Liver (tissue), 9 donors: ENCODE measurements around the gene RAET1E. TPM values are rescaled to one million over a fixed set of nuclear protein-coding genes. Genes with fewer than 3 reads are reported as not detected.
A peak's percentile ranks its signal among the peaks of the same experiment; 100 is the strongest.
"Not testable (repeated sequence)": the region's sequence is repeated elsewhere in the genome, so short reads cannot be mapped to it uniquely, and the experiment has no call there.

Source experiments
- DNase-seq: peaks from one replicate; pipeline ENCODE4 v3.0.0-alpha.2; 2017; ENCODE audit warnings: low spot score
- H3K27ac ChIP-seq, 2 donors: one replicate each; pipeline ENCODE4 v1.7.0; 2013; ENCODE audit warnings: inconsistent platforms in 2 of 2, low read length in 2 of 2, control low read depth in 1 of 2, low read depth in 1 of 2, mild to moderate bottlenecking in 1 of 2
- H3K27me3 ChIP-seq, 4 donors: one replicate each; pipeline versions ENCODE4 v1.6.1 to v1.7.0; 2013; ENCODE audit warnings: low read length in 3 of 4, inconsistent platforms in 1 of 4, mild to moderate bottlenecking in 1 of 4, moderate library complexity in 1 of 4; ENCODE audit not compliant: control insufficient read depth in 4 of 4, insufficient read depth in 4 of 4
- H3K36me3 ChIP-seq, 4 donors: one replicate each; pipeline versions ENCODE4 v1.6.1 to v1.7.0; 2013; ENCODE audit warnings: low read length in 3 of 4, mild to moderate bottlenecking in 3 of 4, low read depth in 1 of 4, moderate library complexity in 1 of 4; ENCODE audit not compliant: control insufficient read depth in 4 of 4, insufficient read depth in 3 of 4
- H3K4me1 ChIP-seq, 4 donors: one replicate each; pipeline versions ENCODE4 v1.6.1 to v1.7.0; 2013; ENCODE audit warnings: low read length in 3 of 4, mild to moderate bottlenecking in 3 of 4, moderate library complexity in 1 of 4; ENCODE audit not compliant: control insufficient read depth in 4 of 4, insufficient read depth in 4 of 4
- H3K4me3 ChIP-seq, 3 donors: one replicate each; pipeline versions ENCODE4 v1.6.1 to v1.7.0; 2013; ENCODE audit warnings: low read length in 3 of 3, control low read depth in 1 of 3, low read depth in 1 of 3, mild to moderate bottlenecking in 1 of 3
- H3K9ac ChIP-seq, 2 donors: one replicate each; pipeline ENCODE4 v1.7.0; 2013; ENCODE audit warnings: low read length in 2 of 2, mild to moderate bottlenecking in 2 of 2, moderate library complexity in 2 of 2, control low read depth in 1 of 2, low read depth in 1 of 2
- H3K9me3 ChIP-seq, 4 donors: one replicate each; pipeline versions ENCODE4 v1.6.1 to v1.7.0; 2013; ENCODE audit warnings: low read length in 3 of 4; ENCODE audit not compliant: control insufficient read depth in 4 of 4
- EGR1 ChIP-seq, 2 donors: IDR thresholded peaks; 2 replicates each; pipeline ENCODE4 v1.6.1; 2016 to 2018; ENCODE audit warnings: antibody characterized with exemption in 2 of 2, low read depth in 2 of 2
- FOXA2 ChIP-seq: IDR thresholded peaks from 2 replicates; pipeline ENCODE4 v1.6.1; 2016; ENCODE audit warnings: antibody characterized with exemption
- HNF4A ChIP-seq, 2 donors: conservative IDR thresholded peaks; 2 replicates each; pipeline ENCODE4 v1.6.1; 2016; ENCODE audit warnings: antibody characterized with exemption in 2 of 2, mild to moderate bottlenecking in 2 of 2
- HNF4G ChIP-seq: IDR thresholded peaks from 2 replicates; pipeline ENCODE4 v1.6.1; 2016; ENCODE audit warnings: antibody characterized with exemption
- JUND ChIP-seq, 2 donors: IDR thresholded peaks; 2 replicates each; pipeline ENCODE4 v1.6.1; 2016; ENCODE audit warnings: antibody characterized with exemption in 2 of 2
- RAD21 ChIP-seq, 2 donors: IDR thresholded peaks; 2 replicates each; pipeline ENCODE4 v1.6.1; 2016; ENCODE audit warnings: antibody characterized with exemption in 2 of 2, mild to moderate bottlenecking in 2 of 2
- RXRA ChIP-seq, 2 donors: IDR thresholded peaks; 2 replicates each; pipeline ENCODE4 v1.6.1; 2017 to 2018; ENCODE audit warnings: antibody characterized with exemption in 2 of 2, mild to moderate bottlenecking in 1 of 2
- SP1 ChIP-seq: IDR thresholded peaks from 2 replicates; pipeline ENCODE4 v1.6.1; 2018; ENCODE audit warnings: antibody characterized with exemption, mild to moderate bottlenecking
- TAF1 ChIP-seq: conservative IDR thresholded peaks from 2 replicates; pipeline ENCODE4 v1.6.1; 2016; ENCODE audit warnings: antibody characterized with exemption, mild to moderate bottlenecking
- YY1 ChIP-seq: IDR thresholded peaks from 2 replicates; pipeline ENCODE4 v1.6.1; 2016; ENCODE audit warnings: antibody characterized with exemption, mild to moderate bottlenecking
- WGBS: extraction: QIAGEN DNeasy Blood & Tissue Kit; methylation state at CpG from one replicate; pipeline ENCODE4 v1.1.7; 2013; 5-methylcytosine and 5-hydroxymethylcytosine counted together
- polyA plus RNA-seq, 2 donors: library from polyadenylated mRNA; stranded (reverse) in 1 of 2; unstranded in 1 of 2; fragments of 200-250 nt in 1 of 2; fragments of >200 nt in 1 of 2; fragmentation: Nextera tagmentation in 1 of 2; extraction: Ambion mirVana in 1 of 2; gene quantifications; one replicate each; pipeline versions ENCODE4 v1.2.1 to v1.2.3, GENCODE V29; 2013 to 2015
- total RNA-seq, 2 donors: library from RNA; depleted of rRNA; stranded (reverse); fragments of >200 nt; gene quantifications; one replicate each; pipeline ENCODE4 v1.2.3, GENCODE V29; 2014
- TF ChIP-seq, protein P1 (sequence below): fragments of 150-350 bp; IDR thresholded peaks from 2 replicates; pipeline ENCODE4 v1.5.1; 2017; ENCODE audit warnings: improper control_type of control experiment, low read depth, low read length; ENCODE audit not compliant: missing input control
- TF ChIP-seq, protein P2 (sequence below): IDR thresholded peaks from 2 replicates; pipeline ENCODE4 v1.6.1; 2016; ENCODE audit warnings: antibody characterized with exemption
- TF ChIP-seq, protein P3 (sequence below): IDR thresholded peaks from 2 replicates; pipeline ENCODE4 v1.6.1; 2016; ENCODE audit warnings: antibody characterized with exemption, mild to moderate bottlenecking
- TF ChIP-seq, protein P4 (sequence below): IDR thresholded peaks from 2 replicates; pipeline ENCODE4 v1.6.1; 2016; ENCODE audit warnings: antibody characterized with exemption
- donor health status: healthy.
- donor health status: healthy.
- donor health status: healthy.
- donor health status: healthy.
- donor health status: healthy.

Gene RAET1E
- total and polyA plus RNA-seq, 4 donors, result not detected

DNA sequence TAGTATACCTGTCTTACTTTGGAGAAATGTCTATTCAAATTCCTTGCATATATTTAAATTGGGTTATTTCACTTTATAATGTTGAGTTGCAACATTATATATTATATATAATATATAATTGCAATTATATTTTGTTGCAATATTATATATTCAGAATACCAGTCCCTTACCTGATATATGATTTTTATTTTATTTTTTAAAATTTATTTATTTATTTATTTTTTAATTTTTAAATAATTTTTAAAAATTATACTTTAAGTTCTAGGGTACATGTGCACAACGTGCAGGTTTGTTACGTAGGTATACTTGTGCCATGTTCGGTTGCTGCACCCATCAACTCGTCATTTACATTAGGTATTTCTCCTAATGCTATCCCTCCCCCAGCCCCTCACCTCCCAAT is 29.1 kb upstream of the RAET1E start:
- 77% methylated on average over 4 of the region's 4 CpGs for WGBS
- peaks cover 0 to 23% (median 15%) of the 10 kb centered on the region in 4 donors for H3K4me1 ChIP-seq
- not testable (repeated sequence) for DNase-seq, H3K27ac ChIP-seq, H3K36me3 ChIP-seq, H3K9me3 ChIP-seq, H3K27me3 ChIP-seq, H3K4me3 ChIP-seq, H3K9ac ChIP-seq

DNA sequence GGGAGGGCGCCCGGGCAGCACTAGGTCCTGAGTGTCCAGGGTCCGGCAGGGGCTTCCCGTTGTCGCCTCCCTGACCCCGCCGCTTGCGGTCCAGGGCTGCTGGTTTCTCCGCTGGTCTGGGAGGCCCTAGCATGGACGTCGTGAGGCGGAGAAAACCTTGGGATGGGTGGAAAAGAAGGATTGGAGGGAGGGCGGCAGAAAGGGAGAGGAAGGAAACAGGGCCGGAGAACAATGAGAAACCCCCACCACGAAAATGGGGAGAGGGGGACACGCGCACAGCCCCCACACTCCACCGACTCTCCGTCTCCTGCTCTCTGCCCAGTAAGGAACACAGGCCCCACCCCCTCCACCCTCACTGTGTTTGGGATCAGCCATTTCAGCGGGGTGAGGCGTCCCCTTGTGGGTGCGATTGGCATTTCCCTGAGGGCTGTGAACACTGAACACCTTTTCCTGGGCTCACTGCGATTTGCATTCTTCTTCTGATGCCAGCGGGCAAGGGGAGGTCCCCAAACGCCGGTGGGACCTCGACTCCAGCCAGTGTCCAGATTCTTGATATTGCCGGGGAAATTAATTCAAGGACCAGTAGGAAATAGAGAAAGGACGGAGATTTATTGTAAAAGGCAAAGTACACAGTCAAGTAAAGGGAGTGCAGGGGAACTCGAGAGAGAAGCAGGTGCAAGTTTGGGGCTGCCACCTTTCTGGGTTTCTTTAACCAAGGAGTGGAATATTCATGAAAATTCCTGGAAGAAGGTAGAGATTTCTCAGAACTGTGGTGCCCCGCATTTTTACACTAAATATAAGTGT is 28.3 kb upstream of the RAET1E start:
- Histone ChIP-seq H3K36me3 (no peaks in the 10 kb centered on the region), H3K27ac (no peak overlapping the region), H3K4me1 (peaks cover 0 to 23% (median 15%) of the 10 kb centered on the region in 4 donors), H3K9me3 (no peaks in the 10 kb centered on the region), H3K27me3 (peaks cover 0 to 9% (median 2%) of the 10 kb centered on the region in 4 donors), H3K4me3 (peak overlapping the region; percentile 53 to 63 (median 61)), H3K9ac (peak overlapping the region in 1 of 2 donors; percentile 33)
- peak; percentile 87 for DNase-seq
- TF ChIP-seq YY1, result peak; percentile 50
- TF ChIP-seq JUND (IDR thresholded peaks at IDR 0.05), result no peak
- TF ChIP-seq, protein P1, sequence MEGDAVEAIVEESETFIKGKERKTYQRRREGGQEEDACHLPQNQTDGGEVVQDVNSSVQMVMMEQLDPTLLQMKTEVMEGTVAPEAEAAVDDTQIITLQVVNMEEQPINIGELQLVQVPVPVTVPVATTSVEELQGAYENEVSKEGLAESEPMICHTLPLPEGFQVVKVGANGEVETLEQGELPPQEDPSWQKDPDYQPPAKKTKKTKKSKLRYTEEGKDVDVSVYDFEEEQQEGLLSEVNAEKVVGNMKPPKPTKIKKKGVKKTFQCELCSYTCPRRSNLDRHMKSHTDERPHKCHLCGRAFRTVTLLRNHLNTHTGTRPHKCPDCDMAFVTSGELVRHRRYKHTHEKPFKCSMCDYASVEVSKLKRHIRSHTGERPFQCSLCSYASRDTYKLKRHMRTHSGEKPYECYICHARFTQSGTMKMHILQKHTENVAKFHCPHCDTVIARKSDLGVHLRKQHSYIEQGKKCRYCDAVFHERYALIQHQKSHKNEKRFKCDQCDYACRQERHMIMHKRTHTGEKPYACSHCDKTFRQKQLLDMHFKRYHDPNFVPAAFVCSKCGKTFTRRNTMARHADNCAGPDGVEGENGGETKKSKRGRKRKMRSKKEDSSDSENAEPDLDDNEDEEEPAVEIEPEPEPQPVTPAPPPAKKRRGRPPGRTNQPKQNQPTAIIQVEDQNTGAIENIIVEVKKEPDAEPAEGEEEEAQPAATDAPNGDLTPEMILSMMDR, result peak; percentile 98
- TF ChIP-seq RXRA (IDR thresholded peaks at IDR 0.05), result no peak
- TF ChIP-seq HNF4G, result no peak
- TF ChIP-seq HNF4A (conservative IDR thresholded peaks at IDR 0.05), result no peak
- no peak for TF ChIP-seq SP1
- TF ChIP-seq RAD21 (IDR thresholded peaks at IDR 0.05), result peak; percentile 97
- 3% methylated on average over 31 of the region's 31 CpGs for WGBS

DNA sequence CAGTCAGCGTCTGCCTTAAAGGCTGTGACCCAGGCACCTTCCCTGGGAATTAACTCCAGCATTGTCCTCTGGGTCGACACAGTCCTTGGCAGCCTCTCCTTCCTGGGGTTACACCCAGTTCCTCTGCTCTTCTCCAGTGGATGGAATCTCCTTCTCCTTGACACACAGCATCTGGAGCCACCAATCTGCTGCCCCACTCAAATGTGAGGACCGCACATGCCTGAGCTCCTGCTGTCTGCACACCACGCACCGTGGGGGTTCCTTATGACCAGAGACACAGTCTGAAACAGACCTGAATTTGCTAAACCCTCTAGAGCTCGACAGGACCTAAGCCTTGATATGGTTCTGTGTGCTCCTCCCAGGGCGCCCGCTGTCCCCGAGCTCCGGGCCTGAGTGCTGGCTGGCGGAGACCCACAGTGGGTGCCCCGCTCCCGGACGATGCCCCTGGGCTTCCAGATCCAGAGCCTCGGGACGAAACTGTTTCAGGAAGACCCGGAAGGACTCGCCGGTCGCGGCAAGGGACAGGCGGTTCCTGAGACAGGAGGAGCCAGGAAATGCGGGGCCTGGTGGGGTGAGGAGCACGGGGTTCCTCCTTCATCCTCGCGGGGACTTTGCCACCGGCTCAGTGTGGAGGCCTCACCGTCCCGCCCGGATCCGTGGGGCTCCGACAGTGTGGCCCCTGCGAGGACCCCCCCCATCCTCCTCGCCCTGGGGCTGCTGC is 27.5 kb upstream of the RAET1E start:
- H3K4me1 ChIP-seq, result peaks cover 0 to 23% (median 15%) of the 10 kb centered on the region in 4 donors
- no peaks in the 10 kb centered on the region for H3K9me3 ChIP-seq
- no peak overlapping the region for H3K27ac ChIP-seq
- H3K27me3 ChIP-seq, result peaks cover 0 to 2% (median under 1%) of the 10 kb centered on the region in 4 donors
- peak overlapping the region; percentile 53 to 63 (median 61) for H3K4me3 ChIP-seq
- DNase-seq, result no peak
- 8% methylated on average over 34 of the region's 34 CpGs for WGBS
- H3K36me3 ChIP-seq, result no peaks in the 10 kb centered on the region
- H3K9ac ChIP-seq, result peak overlapping the region in 1 of 2 donors; percentile 33
- no peak for TF ChIP-seq RAD21 (IDR thresholded peaks at IDR 0.05)
- TF ChIP-seq, protein P2, sequence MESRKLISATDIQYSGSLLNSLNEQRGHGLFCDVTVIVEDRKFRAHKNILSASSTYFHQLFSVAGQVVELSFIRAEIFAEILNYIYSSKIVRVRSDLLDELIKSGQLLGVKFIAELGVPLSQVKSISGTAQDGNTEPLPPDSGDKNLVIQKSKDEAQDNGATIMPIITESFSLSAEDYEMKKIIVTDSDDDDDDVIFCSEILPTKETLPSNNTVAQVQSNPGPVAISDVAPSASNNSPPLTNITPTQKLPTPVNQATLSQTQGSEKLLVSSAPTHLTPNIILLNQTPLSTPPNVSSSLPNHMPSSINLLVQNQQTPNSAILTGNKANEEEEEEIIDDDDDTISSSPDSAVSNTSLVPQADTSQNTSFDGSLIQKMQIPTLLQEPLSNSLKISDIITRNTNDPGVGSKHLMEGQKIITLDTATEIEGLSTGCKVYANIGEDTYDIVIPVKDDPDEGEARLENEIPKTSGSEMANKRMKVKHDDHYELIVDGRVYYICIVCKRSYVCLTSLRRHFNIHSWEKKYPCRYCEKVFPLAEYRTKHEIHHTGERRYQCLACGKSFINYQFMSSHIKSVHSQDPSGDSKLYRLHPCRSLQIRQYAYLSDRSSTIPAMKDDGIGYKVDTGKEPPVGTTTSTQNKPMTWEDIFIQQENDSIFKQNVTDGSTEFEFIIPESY, result no peak
- no peak for TF ChIP-seq EGR1 (IDR thresholded peaks at IDR 0.05; ENCODE audit: low read depth in 2 of 2)
- no peak for TF ChIP-seq SP1
- TF ChIP-seq TAF1, result no peak
- TF ChIP-seq RXRA (IDR thresholded peaks at IDR 0.05), result no peak
- TF ChIP-seq, protein P3, sequence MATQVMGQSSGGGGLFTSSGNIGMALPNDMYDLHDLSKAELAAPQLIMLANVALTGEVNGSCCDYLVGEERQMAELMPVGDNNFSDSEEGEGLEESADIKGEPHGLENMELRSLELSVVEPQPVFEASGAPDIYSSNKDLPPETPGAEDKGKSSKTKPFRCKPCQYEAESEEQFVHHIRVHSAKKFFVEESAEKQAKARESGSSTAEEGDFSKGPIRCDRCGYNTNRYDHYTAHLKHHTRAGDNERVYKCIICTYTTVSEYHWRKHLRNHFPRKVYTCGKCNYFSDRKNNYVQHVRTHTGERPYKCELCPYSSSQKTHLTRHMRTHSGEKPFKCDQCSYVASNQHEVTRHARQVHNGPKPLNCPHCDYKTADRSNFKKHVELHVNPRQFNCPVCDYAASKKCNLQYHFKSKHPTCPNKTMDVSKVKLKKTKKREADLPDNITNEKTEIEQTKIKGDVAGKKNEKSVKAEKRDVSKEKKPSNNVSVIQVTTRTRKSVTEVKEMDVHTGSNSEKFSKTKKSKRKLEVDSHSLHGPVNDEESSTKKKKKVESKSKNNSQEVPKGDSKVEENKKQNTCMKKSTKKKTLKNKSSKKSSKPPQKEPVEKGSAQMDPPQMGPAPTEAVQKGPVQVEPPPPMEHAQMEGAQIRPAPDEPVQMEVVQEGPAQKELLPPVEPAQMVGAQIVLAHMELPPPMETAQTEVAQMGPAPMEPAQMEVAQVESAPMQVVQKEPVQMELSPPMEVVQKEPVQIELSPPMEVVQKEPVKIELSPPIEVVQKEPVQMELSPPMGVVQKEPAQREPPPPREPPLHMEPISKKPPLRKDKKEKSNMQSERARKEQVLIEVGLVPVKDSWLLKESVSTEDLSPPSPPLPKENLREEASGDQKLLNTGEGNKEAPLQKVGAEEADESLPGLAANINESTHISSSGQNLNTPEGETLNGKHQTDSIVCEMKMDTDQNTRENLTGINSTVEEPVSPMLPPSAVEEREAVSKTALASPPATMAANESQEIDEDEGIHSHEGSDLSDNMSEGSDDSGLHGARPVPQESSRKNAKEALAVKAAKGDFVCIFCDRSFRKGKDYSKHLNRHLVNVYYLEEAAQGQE, result no peak
- TF ChIP-seq, protein P1, result no peak
- TF ChIP-seq, protein P4, sequence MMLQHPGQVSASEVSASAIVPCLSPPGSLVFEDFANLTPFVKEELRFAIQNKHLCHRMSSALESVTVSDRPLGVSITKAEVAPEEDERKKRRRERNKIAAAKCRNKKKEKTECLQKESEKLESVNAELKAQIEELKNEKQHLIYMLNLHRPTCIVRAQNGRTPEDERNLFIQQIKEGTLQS, result no peak
- no peak for TF ChIP-seq YY1
- TF ChIP-seq FOXA2, result no peak
- TF ChIP-seq HNF4A (conservative IDR thresholded peaks at IDR 0.05), result no peak
